ENCODE data around the gene SECISBP2.
"Not testable (repeated sequence)": the region's sequence is repeated elsewhere in the genome, so short reads cannot be mapped to it uniquely, and the experiment has no call there.

SECISBP2 gene

GRCh38 chr9:89342213-89342612 lies 23.9 kb downstream of the SECISBP2 start:
- in situ Hi-C loops (cut with MboI; ENCODE audit: low pct_unique_long_range_greater_than_20kb, low sequenced_read_pairs), result no loop called here
- no peak for DNase-seq

- in situ Hi-C loops (cut with MboI; ENCODE audit: low pct_unique_long_range_greater_than_20kb, low sequenced_read_pairs), result no loop called here
Observed at GRCh38 chr9:89342948-89343347, 24.6 kb downstream of the SECISBP2 start.

GRCh38 chr9:89343812-89344211 lies 25.5 kb downstream of the SECISBP2 start:
- DNase-seq; in situ Hi-C loops (cut with MboI; ENCODE audit: low pct_unique_long_range_greater_than_20kb, low sequenced_read_pairs): not testable (repeated sequence)

More at GRCh38 chr9:89342948-89343347, 24.6 kb downstream of the SECISBP2 start:
- DNase-seq, result no peak

GRCh38 chr9:89345476-89345875 lies 27.2 kb downstream of the SECISBP2 start:
- in situ Hi-C loops (cut with MboI; ENCODE audit: low pct_unique_long_range_greater_than_20kb, low sequenced_read_pairs), result no loop called here
- no peak for DNase-seq

GRCh38 chr9:89346696-89347095 lies 28.4 kb downstream of the SECISBP2 start:
- in situ Hi-C loops (cut with MboI; ENCODE audit: low pct_unique_long_range_greater_than_20kb, low sequenced_read_pairs), result no loop called here
- no peak for DNase-seq

- in situ Hi-C loops (cut with MboI; ENCODE audit: low pct_unique_long_range_greater_than_20kb, low sequenced_read_pairs), result no loop called here
- no peak for DNase-seq
Observed at GRCh38 chr9:89347651-89348050, 29.4 kb downstream of the SECISBP2 start.

- no peak for DNase-seq
- in situ Hi-C loops (cut with MboI; ENCODE audit: low pct_unique_long_range_greater_than_20kb, low sequenced_read_pairs), result no loop called here
Observed at GRCh38 chr9:89349607-89350006, 31.3 kb downstream of the SECISBP2 start.

GRCh38 chr9:89350988-89351557 lies 32.8 kb downstream of the SECISBP2 start:
- in situ Hi-C loops (cut with MboI; ENCODE audit: low pct_unique_long_range_greater_than_20kb, low sequenced_read_pairs), result no loop called here
- DNase-seq, result no peak

- in situ Hi-C loops (cut with MboI; ENCODE audit: low pct_unique_long_range_greater_than_20kb, low sequenced_read_pairs), result no loop called here
- DNase-seq, result no peak
Observed at GRCh38 chr9:89351584-89352300, 33.4 kb downstream of the SECISBP2 start.

- in situ Hi-C loops (cut with MboI; ENCODE audit: low pct_unique_long_range_greater_than_20kb, low sequenced_read_pairs), result no loop called here
- no peak for DNase-seq
Observed at GRCh38 chr9:89352451-89352850, 34.2 kb downstream of the SECISBP2 start.

- DNase-seq, result no peak
- in situ Hi-C loops (cut with MboI; ENCODE audit: low pct_unique_long_range_greater_than_20kb, low sequenced_read_pairs), result no loop called here
Observed at GRCh38 chr9:89352874-89353649, 34.8 kb downstream of the SECISBP2 start.

GRCh38 chr9:89353989-89354388 lies 35.7 kb downstream of the SECISBP2 start:
- in situ Hi-C loops (cut with MboI; ENCODE audit: low pct_unique_long_range_greater_than_20kb, low sequenced_read_pairs), result no loop called here
- no peak for DNase-seq

GRCh38 chr9:89354471-89354870 lies 36.2 kb downstream of the SECISBP2 start:
- in situ Hi-C loops (cut with MboI; ENCODE audit: low pct_unique_long_range_greater_than_20kb, low sequenced_read_pairs), result no loop called here

GRCh38 chr9:89356782-89357181 lies 38.5 kb downstream of the SECISBP2 start:
- DNase-seq, result no peak
- in situ Hi-C loops (cut with MboI; ENCODE audit: low pct_unique_long_range_greater_than_20kb, low sequenced_read_pairs), result no loop called here

More at GRCh38 chr9:89354471-89354870, 36.2 kb downstream of the SECISBP2 start:
- DNase-seq, result no peak

- no peak for DNase-seq
- in situ Hi-C loops (cut with MboI; ENCODE audit: low pct_unique_long_range_greater_than_20kb, low sequenced_read_pairs), result no loop called here
Observed at GRCh38 chr9:89357331-89358197, 39.3 kb downstream of the SECISBP2 start.

GRCh38 chr9:89358376-89358916 lies 40.1 kb downstream of the SECISBP2 start:
- DNase-seq, result no peak
- in situ Hi-C loops (cut with MboI; ENCODE audit: low pct_unique_long_range_greater_than_20kb, low sequenced_read_pairs), result no loop called here

- in situ Hi-C loops (cut with MboI; ENCODE audit: low pct_unique_long_range_greater_than_20kb, low sequenced_read_pairs), result no loop called here
- DNase-seq, result no peak
Observed at GRCh38 chr9:89358985-89359384, 40.7 kb downstream of the SECISBP2 start.

- in situ Hi-C loops (cut with MboI; ENCODE audit: low pct_unique_long_range_greater_than_20kb, low sequenced_read_pairs), result no loop called here
- DNase-seq, result no peak
Observed at GRCh38 chr9:89359751-89360261, 41.5 kb downstream of the SECISBP2 start.

GRCh38 chr9:89360465-89360864 lies 42.2 kb downstream of the SECISBP2 start:
- no peak for DNase-seq
- in situ Hi-C loops (cut with MboI; ENCODE audit: low pct_unique_long_range_greater_than_20kb, low sequenced_read_pairs), result no loop called here

All from KBM-7 (cell line).